GM19397 (cell line): ENCODE results near the gene KLK11.

Experiments used
- ATAC-seq: cut with Tn5 transposase; IDR thresholded peaks from one replicate; pipeline ENCODE4 v1.9.1; 2021; ENCODE audit warnings: mild to moderate bottlenecking, moderate library complexity; ENCODE audit not compliant: unreplicated experiment

The KLK11 gene, protein sequence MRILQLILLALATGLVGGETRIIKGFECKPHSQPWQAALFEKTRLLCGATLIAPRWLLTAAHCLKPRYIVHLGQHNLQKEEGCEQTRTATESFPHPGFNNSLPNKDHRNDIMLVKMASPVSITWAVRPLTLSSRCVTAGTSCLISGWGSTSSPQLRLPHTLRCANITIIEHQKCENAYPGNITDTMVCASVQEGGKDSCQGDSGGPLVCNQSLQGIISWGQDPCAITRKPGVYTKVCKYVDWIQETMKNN

DNA sequence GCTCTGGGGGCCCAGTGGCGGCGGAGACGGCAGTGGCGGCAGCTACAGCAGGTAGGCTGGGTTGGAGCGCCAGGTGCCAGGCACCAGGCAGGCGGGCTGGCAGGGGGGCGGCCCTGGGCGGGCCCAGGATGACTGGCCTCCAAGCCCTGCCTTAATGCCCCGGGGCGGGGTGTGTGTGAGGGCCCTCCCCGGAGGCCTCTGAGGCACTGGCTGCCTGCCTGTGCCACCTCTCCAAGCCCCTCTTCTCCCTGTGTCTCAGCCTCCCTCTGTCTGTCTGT lies at the start of gene KLK11:
TSS of gene KLK11 (minus strand) at position 63 of the 278 bp plus-strand sequence. CDS start 985 bp downstream, outside the sequence.
- no peak for ATAC-seq

- no peak for ATAC-seq
Observed at GRCh38 chr19:51075998-51076397, 49.6 kb upstream of the KLK11 start.

GRCh38 chr19:51071095-51071405 lies 44.6 kb upstream of the KLK11 start:
- no peak for ATAC-seq

GRCh38 chr19:51070334-51071094 lies 44.1 kb upstream of the KLK11 start:
- ATAC-seq = no peak

- ATAC-seq = no peak
Observed at GRCh38 chr19:51066393-51067186, 40.2 kb upstream of the KLK11 start.

GRCh38 chr19:51065221-51065960 lies 39.0 kb upstream of the KLK11 start:
- ATAC-seq = no peak

GRCh38 chr19:51064534-51065220 lies 38.3 kb upstream of the KLK11 start, which contains the start of gene KLK13:
TSS of gene KLK13 (minus strand) at chr19:51065092. CDS start at chr19:51065067, 25 bp downstream.
- no peak for ATAC-seq

DNA sequence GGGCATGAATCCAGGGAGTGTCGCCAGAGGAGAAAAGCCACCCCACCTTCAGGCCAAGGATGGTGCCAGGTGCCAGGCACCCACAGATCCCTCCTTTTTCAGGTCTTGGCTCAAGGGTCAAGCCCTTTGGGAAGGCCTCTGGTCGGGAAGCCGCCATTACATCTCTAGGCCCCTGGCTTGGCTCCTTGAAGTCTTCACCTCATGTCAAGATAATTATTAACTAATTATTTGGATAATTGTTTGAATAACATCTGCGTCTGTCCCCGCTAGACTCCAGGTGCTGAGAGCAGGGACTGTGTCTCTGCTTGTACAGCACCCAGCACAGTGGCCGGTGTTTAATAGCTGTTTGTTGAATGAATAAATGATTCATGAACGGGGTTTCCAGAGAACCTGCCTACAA lies 37.2 kb upstream of the KLK11 start:
- ATAC-seq = no peak

GRCh38 chr19:51060973-51061372 lies 34.6 kb upstream of the KLK11 start:
- no peak for ATAC-seq

GRCh38 chr19:51060336-51060735 lies 33.9 kb upstream of the KLK11 start:
- ATAC-seq = no peak

- ATAC-seq = no peak
Observed at GRCh38 chr19:51059715-51060114, 33.3 kb upstream of the KLK11 start.

DNA sequence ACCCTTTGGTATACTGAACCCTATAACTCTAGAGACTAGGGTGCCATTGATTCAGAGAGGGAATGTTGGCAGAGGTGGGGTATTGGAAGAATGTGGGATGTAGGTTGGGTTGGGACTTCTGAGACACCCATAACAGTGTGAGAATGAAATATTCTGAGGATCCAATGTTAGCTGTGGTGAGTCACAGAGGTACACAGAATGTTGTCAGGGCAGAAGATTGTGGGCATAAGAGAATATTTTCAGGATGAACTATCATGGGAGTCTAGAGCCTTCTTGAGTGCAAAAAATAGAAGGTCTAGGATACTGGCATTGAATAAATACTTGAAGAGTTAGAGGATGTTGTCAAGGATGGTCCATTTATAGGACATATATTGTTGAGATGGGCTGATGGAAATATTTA lies 29.4 kb upstream of the KLK11 start:
- no peak for ATAC-seq

DNA sequence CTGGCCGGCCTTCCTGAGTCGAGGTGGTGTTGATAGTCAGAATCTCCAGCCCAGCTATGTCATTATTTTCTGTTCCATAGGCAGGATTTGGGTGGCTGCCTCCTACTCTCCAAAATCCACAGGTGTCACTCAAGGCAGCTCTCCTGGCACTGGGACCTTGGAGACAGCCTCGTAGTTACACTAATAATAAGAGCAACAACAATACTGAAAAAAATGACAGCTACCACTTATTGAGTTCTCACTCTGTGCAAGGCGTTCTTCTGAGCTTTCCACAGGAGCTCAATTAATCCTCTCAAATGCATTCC lies 20.6 kb upstream of the KLK11 start:
- ATAC-seq = no peak

GRCh38 chr19:51044327-51044726 lies 17.9 kb upstream of the KLK11 start:
- ATAC-seq = no peak

DNA sequence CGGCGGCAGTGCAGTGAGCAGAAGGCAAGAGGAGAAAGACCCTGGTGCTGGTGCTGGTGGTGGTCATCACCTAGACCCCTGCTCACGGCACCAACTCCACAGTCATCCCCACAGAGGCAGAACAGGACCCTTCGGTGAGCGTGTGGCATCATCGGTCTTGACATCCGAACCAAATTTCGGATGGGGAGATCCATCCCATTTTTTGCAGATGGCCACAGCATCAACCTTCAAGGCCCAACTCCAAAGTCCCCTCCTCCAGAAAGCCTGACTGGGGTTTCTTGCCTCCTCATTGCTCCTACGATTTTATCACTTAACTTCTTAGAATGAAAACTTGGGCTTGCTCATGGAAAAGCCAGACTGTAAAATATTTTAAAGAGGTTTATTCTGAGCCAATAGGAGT lies 17.1 kb upstream of the KLK11 start:
- no peak for ATAC-seq

DNA sequence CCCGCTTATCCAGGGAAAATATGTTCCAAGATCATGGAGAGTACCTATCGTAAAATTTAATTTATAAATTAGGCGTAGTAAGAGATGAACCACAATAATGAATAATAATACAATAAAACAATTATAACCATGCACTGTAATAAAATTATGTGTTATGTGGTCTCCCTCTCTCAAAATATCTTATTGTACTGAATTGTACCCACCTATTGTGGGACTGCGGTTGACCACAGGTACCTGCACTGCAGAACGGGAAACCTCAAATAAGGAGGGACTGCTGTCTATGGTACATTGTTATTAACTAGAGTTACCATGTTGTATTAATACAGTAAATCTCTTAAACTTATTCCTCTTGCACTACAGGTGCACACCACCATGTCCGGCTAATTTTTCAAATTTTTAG lies 13.7 kb upstream of the KLK11 start:
- no peak for ATAC-seq

GRCh38 chr19:51036519-51036918 lies 10.1 kb upstream of the KLK11 start:
- no peak for ATAC-seq

DNA sequence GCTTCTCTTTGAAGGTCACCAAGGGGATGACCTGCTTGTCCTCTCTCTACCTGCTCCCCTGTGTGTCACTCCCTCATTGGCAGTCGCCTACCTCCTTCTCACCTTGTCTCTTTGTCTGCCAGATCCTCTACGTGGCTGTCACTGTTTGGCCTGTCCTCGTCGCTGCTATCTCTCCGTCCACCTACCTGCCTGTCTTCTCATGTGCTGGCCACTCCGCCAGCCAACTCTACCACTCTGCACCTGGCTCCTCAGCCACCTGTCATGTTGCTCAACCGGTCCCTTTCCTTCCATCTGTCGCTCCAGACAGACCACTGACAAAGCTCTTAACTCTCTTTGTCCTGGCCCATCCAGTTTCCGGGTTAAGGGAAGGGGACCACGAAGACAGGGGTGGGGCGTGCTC lies 8.3 kb upstream of the KLK11 start, which contains the start of gene KLK12:
TSS of gene KLK12 (minus strand) at position 299 of the 400 bp plus-strand sequence. CDS start 381 bp downstream, outside the sequence.
- no peak for ATAC-seq

DNA sequence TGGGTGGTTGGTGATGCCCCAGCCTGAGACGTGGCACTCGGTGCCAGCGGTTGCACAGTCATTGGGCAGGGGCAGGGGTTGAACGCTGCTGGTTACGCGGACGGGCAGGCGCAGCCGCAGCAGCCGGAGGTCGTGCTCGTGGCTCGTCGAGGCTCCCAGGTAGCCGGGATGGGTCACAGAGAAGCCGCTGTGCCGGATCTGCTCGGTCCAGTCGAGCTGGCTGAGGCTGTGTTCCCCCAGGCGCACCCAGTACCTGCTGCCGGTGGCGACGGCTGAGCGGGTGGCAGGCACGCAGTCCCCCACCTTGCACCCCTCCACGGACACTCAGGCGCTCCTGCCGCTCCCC lies 5.4 kb upstream of the KLK11 start:
- ATAC-seq = no peak

GRCh38 chr19:51031220-51031879 lies 4.9 kb upstream of the KLK11 start:
- ATAC-seq = no peak
